Adrenal gland (tissue), 5 donors: ENCODE results near the gene CFAP74.

Experiments used
- POLR2A ChIP-seq, 2 donors: fragments of 450-650 bp; IDR thresholded peaks; one replicate each; pipeline ENCODE4 v1.6.1; 2017; ENCODE audit warnings: antibody characterized with exemption in 2 of 2, mild to moderate bottlenecking in 2 of 2, moderate library complexity in 1 of 2
- TF ChIP-seq, protein P1 (sequence below), 6 experiments: fragments of 450-650 bp in 4 of 6; fragments of 200-600 bp in 2 of 6; sonication (generic) in 1 of 6; IDR thresholded peaks; 1 replicate in 5 of 6; 2 replicates in 1 of 6; pipeline versions ENCODE4 v1.5.1 to v1.8.0; 2016 to 2021; ENCODE audit warnings: antibody characterized with exemption in 6 of 6, mild to moderate bottlenecking in 2 of 6, moderate library complexity in 1 of 6
- donor health status: DM: no; HTN: no; CAD: no.

GRCh38 chr1:1956101-1956500 is 47.5 kb downstream of the CFAP74 start:
- TF ChIP-seq, protein P1, sequence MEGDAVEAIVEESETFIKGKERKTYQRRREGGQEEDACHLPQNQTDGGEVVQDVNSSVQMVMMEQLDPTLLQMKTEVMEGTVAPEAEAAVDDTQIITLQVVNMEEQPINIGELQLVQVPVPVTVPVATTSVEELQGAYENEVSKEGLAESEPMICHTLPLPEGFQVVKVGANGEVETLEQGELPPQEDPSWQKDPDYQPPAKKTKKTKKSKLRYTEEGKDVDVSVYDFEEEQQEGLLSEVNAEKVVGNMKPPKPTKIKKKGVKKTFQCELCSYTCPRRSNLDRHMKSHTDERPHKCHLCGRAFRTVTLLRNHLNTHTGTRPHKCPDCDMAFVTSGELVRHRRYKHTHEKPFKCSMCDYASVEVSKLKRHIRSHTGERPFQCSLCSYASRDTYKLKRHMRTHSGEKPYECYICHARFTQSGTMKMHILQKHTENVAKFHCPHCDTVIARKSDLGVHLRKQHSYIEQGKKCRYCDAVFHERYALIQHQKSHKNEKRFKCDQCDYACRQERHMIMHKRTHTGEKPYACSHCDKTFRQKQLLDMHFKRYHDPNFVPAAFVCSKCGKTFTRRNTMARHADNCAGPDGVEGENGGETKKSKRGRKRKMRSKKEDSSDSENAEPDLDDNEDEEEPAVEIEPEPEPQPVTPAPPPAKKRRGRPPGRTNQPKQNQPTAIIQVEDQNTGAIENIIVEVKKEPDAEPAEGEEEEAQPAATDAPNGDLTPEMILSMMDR (IDR thresholded peaks at IDR 0.05) = no peak
- no peak for TF ChIP-seq POLR2A (IDR thresholded peaks at IDR 0.05)
